D721Med (cell line): ENCODE measurements around the gene KIAA1958.

ENCODE experiments used
- DNase-seq: peaks from one replicate; pipeline ENCODE4 v3.0.0; 2011; ENCODE audit warnings: low spot score; ENCODE audit not compliant: insufficient read length
- FAIRE-seq: peaks from 2 replicates; lab custom pipeline; 2011; peaks lifted over from hg19 to GRCh38; lab: Jason Lieb, UNC
- CTCF ChIP-seq: IDR thresholded peaks from 2 replicates; pipeline ENCODE4 v1.5.1; 2012; ENCODE audit warnings: mild to moderate bottlenecking, control low read depth; ENCODE audit not compliant: insufficient read depth; ENCODE audit errors: missing control alignments

The KIAA1958 gene

DNA sequence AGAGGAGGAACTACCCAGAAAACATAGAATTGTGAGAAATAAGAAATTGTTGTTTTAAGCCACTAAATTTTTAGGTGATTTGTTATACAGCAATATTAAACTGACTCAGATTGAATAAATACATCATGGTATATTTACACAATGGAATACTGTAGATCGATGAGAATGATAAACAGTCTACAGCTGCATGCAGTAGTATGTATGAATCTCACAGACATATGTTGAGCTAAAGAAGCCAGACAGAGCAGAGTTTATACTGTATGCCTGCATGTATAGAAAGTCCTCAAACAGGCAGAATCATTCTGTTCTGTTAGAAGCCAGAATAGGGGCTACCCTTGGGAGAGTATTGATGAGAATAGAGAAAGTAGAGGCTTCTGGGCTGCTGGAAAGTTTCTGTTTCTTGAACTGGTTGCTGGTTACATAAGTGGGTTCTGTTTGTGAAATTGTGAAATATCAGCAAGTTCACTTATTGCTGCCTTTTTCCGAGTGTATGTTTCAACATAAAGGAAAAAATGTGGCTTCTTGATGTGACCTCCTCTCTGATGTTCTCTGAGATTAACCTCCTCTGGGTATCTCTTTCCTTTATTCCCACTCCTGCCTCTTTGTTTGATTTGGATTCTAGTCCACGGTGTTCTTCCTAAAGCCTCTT lies 9.6 kb downstream of the KIAA1958 start:
- FAIRE-seq (no peak), DNase-seq (no peak)
- TF ChIP-seq CTCF: no peak

DNA sequence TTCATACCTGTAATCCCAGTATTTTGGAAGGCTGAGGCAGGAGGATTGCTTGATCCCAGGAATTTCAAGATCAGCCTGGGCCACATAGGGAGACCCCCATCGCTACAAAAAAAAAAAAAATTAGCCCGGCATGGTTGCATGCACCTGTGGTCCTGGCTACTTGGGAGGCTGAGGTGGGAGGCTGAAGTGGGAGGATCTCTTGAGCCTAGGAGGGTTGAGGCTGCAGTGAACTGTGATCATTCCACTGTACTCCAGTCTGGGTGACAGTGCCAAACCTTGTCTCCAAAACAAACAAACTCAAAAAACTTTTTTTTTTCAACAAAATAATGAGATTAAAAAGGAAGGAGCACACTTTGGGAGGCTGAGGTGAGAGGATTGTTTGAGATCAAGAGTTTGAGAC lies 14.2 kb downstream of the KIAA1958 start:
- no peak for TF ChIP-seq CTCF
- no peak for FAIRE-seq
- no peak for DNase-seq

DNA sequence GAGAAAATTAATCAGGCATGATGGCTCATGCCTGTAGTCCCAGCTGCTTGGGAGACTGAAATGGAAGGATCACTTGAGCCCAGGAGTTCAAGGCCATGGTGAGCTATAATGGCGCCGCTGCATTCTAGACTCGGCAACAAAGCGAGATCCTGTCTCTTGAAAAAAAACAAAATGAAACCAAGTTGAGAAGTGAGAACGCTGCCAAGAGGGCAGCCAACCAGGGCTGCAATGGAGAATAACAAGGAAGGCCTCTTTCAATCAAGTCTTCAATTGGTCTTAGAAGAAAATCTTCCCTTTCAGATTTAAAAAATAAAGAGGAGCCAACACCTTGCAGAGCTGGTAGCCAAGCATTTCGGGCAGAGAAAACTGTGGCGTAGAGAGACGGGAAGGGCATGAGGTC lies 14.7 kb downstream of the KIAA1958 start:
- TF ChIP-seq CTCF: no peak
- no peak for FAIRE-seq
- DNase-seq: no peak

DNA sequence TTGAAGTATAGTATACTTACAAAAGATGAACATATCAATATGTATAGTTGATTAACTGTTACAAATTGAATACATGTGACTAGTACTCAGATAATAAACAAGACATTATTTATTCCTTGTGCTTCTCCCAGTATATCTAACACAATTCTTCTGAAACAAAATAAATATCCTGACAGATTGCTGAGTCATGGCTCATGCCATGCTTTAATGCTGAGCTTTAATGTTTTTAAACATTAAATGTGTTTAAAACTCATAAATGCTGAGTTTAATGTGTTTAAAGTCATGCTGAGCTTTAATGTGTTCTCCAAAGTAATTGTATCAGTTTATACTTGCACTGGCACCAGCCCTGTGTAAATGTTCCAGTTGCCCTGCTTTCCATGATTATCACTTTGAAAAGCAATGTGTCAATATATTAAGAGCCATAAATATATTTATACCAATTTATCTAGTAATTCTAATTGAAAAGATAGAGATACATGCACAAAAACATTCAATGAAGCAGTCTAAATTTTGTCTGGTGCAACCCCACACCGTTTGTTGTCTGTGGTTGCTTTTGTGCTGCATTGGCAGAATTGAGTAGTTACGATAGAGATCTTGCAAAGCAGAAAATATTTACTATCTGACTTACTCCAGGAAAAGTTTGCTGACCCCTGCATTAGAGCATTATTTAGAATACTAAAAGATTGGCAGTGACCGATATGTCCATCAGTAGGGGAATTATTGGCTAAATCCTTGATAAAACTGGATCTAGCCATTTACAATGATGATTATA lies 15.7 kb downstream of the KIAA1958 start:
- FAIRE-seq: no peak
- TF ChIP-seq CTCF: no peak
- no peak for DNase-seq

GRCh38 chr9:112503170-112503569 lies 16.5 kb downstream of the KIAA1958 start:
- TF ChIP-seq CTCF: no peak
- FAIRE-seq (no peak), DNase-seq (no peak)

GRCh38 chr9:112505086-112505485 lies 18.5 kb downstream of the KIAA1958 start:
- TF ChIP-seq CTCF: no peak
- DNase-seq (no peak), FAIRE-seq (peak; percentile 44)

- DNase-seq: no peak
- FAIRE-seq: no peak
Measured at GRCh38 chr9:112505607-112506006, 19.0 kb downstream of the KIAA1958 start.

More at GRCh38 chr9:112505607-112506006, 19.0 kb downstream of the KIAA1958 start:
- no peak for TF ChIP-seq CTCF
